CD4-positive, alpha-beta T cell treated with Interleukin-15 for 1 hour (primary cell): ENCODE results near the gene OR10G8.

Source experiments
- DNase-seq: peaks from one replicate; pipeline ENCODE4 v3.0.0-alpha.2; 2020

OR10G8 gene

GRCh38 chr11:124078591-124078990, 52.0 kb downstream of the OR10G8 start:
- no peak for DNase-seq

GRCh38 chr11:124079631-124080326, 53.2 kb downstream of the OR10G8 start:
- no peak for DNase-seq
